ENCODE results near the gene C14orf132.

GRCh38 chr14:96046630-96047029, 7.5 kb downstream of the C14orf132 start:
- TF ChIP-seq FOXP2 (optimal IDR thresholded peaks at IDR 0.05; ENCODE audit: borderline replicate concordance, extremely low read depth, extremely low read length, insufficient read depth) (no peak), TAF1 (IDR thresholded peaks at IDR 0.05; ENCODE audit: borderline replicate concordance, insufficient read depth, low read length) (no peak), POLR2AphosphoS5 (IDR thresholded peaks at IDR 0.05; ENCODE audit: low read depth, low read length) (no peak), SIN3A (IDR thresholded peaks at IDR 0.05; ENCODE audit: borderline replicate concordance, insufficient read depth, low read length) (no peak)
